HCT116 (cell line): Measurements from ENCODE around the gene GLOD4. TPM values are rescaled to one million over a fixed set of nuclear protein-coding genes. Genes with fewer than 3 reads are reported as not detected.
"Not testable (repeated sequence)": the region's sequence is repeated elsewhere in the genome, so short reads cannot be mapped to it uniquely, and the experiment has no call there.

ENCODE experiments used
- ATAC-seq: fragments of 200-7000 bp; cut with Tn5 transposase; 2 replicates; pipeline ENCODE4 v1.9.1; 2020; ENCODE audit warnings: mild to moderate bottlenecking, moderate library complexity
- BruUV-seq: library from RNA; stranded (reverse); fragments of 400-500 nt; replicated peaks from 2 replicates; lab custom pipeline; 2021; lab: Mats Ljungman, UMichigan
- CTCF ChIA-PET: fragments of 300-600 bp; sonication (Branson Sonifier 250); formaldehyde crosslinking; loops from one replicate; lab custom pipeline; 2021; ENCODE audit warnings: antibody characterized with exemption; lab: Charles Lee
- POLR2A ChIA-PET: fragments of 300-600, 350-600 bp; sonication (Branson Sonifier 250); formaldehyde crosslinking; loops from one replicate; lab custom pipeline; 2021; ENCODE audit warnings: antibody characterized with exemption; lab: Charles Lee
- RAD21 ChIA-PET, 2 experiments: fragments of 300-600 bp; sonication (Branson Sonifier 250); formaldehyde crosslinking; loops; one replicate each; lab custom pipeline; 2023; ENCODE audit warnings: low total read pairs in 2 of 2; ENCODE audit not compliant: uncharacterized antibody in 2 of 2, unreplicated experiment in 2 of 2, low non-redundant PET in 1 of 2; lab: Charles Lee
- DNase-seq: peaks from one replicate; pipeline ENCODE4 v3.0.0-alpha.2; 2010; ENCODE audit warnings: low read depth, low spot score
- H2AFZ ChIP-seq: fragments of 200-600 bp; shearing (Covaris generic), sonication (generic); 2 replicates; pipeline ENCODE4 v1.6.1; 2017; ENCODE audit warnings: low read depth, mixed run types, mixed read lengths, antibody characterized with exemption, low read length; ENCODE audit not compliant: poor library complexity, severe bottlenecking
- H3K27ac ChIP-seq: 2 replicates; pipeline ENCODE4 v1.5.1; 2012; ENCODE audit warnings: low read depth, low read length
- H3K27me3 ChIP-seq: fragments of 200-600 bp; sonication (generic); 2 replicates; pipeline ENCODE4 v1.6.1; 2016; ENCODE audit warnings: mixed run types, low read length, mixed read lengths; ENCODE audit not compliant: insufficient read depth
- H3K36me3 ChIP-seq, 2 experiments: fragments of 200-500 bp in 1 of 2; fragments of 200-600 bp in 1 of 2; sonication (Bioruptor generic) in 1 of 2; sonication (generic) in 1 of 2; 2 replicates each; pipeline versions ENCODE4 v1.5.1 to v1.6.1; 2014 to 2016; ENCODE audit warnings: low read length in 2 of 2, inconsistent platforms in 1 of 2, mixed read lengths in 1 of 2, mixed run types in 1 of 2; ENCODE audit not compliant: insufficient read depth in 2 of 2, control insufficient read depth in 1 of 2
- H3K4me1 ChIP-seq, 2 experiments: fragments of 200-600 bp in 1 of 2; sonication (generic) in 1 of 2; 2 replicates each; pipeline versions ENCODE4 v1.5.1 to v1.6.1; 2012 to 2017; ENCODE audit warnings: low read length in 2 of 2, inconsistent platforms in 1 of 2, mild to moderate bottlenecking in 1 of 2, mixed read lengths in 1 of 2, mixed run types in 1 of 2, moderate library complexity in 1 of 2; ENCODE audit not compliant: insufficient read depth in 2 of 2, control insufficient read depth in 1 of 2
- H3K4me2 ChIP-seq: fragments of 200-600 bp; sonication (generic); 2 replicates; pipeline ENCODE4 v1.6.1; 2017; ENCODE audit warnings: mixed run types, low read length, mixed read lengths
- H3K4me3 ChIP-seq, 2 experiments: fragments of 200-600 bp in 1 of 2; sonication (generic) in 1 of 2; replicated peaks in 1 of 2; 2 replicates each; pipeline ENCODE4 v1.5.1; 2011 to 2016; ENCODE audit warnings: low read length in 2 of 2, control low read depth in 1 of 2, low read depth in 1 of 2, mild to moderate bottlenecking in 1 of 2, mixed read lengths in 1 of 2, mixed run types in 1 of 2
- H3K79me2 ChIP-seq: fragments of 200-600 bp; sonication (generic); 2 replicates; pipeline ENCODE4 v1.6.1; 2017; ENCODE audit warnings: mild to moderate bottlenecking, mixed run types, low read length, moderate library complexity, mixed read lengths; ENCODE audit not compliant: insufficient read depth
- H3K9ac ChIP-seq: fragments of 200-600 bp; sonication (generic); 2 replicates; pipeline ENCODE4 v1.6.1; 2016; ENCODE audit warnings: low read length, mixed read lengths
- H3K9me2 ChIP-seq: fragments of 200-600 bp; sonication (generic), shearing (Covaris generic); 2 replicates; pipeline ENCODE4 v1.6.1; 2017; ENCODE audit warnings: mixed run types, mild to moderate bottlenecking, moderate library complexity; ENCODE audit not compliant: insufficient read depth
- H3K9me3 ChIP-seq, 2 experiments: fragments of 200-500 bp in 1 of 2; fragments of 200-600 bp in 1 of 2; sonication (Bioruptor generic) in 1 of 2; sonication (generic) in 1 of 2; 2 replicates each; pipeline ENCODE4 v1.6.1; 2014 to 2017; ENCODE audit warnings: low read length in 2 of 2, mixed read lengths in 2 of 2, inconsistent platforms in 1 of 2, low read depth in 1 of 2, mild to moderate bottlenecking in 1 of 2, mixed run types in 1 of 2, moderate library complexity in 1 of 2; ENCODE audit not compliant: control insufficient read depth in 1 of 2, insufficient read depth in 1 of 2
- H4K20me1 ChIP-seq: fragments of 200-600 bp; sonication (generic), shearing (Covaris generic); 2 replicates; pipeline ENCODE4 v1.6.1; 2017; ENCODE audit warnings: mixed run types, mild to moderate bottlenecking, moderate library complexity; ENCODE audit not compliant: insufficient read depth
- ELF1 ChIP-seq: IDR thresholded peaks from 2 replicates; pipeline ENCODE4 v1.6.1; 2012; ENCODE audit warnings: low read depth, borderline replicate concordance
- EZH2phosphoT487 ChIP-seq: fragments of 200-600 bp; IDR thresholded peaks from 2 replicates; pipeline ENCODE4 v1.6.1; 2018; ENCODE audit warnings: antibody characterized with exemption, borderline replicate concordance
- intact Hi-C: fragments of 100-400 bp; cut with micrococcal nuclease; formaldehyde crosslinking; loops from 2 replicates; pipeline ENCODE4 v1.10.0; 2022
- total RNA-seq: library from RNA; stranded (reverse); gene quantifications from one replicate; pipeline ENCODE4 v1.2.1, GENCODE V29; 2021; ENCODE audit not compliant: unreplicated experiment
- TF ChIP-seq, protein P1 (sequence below): IDR thresholded peaks from 2 replicates; pipeline ENCODE4 v1.6.1; 2011; ENCODE audit warnings: mild to moderate bottlenecking, low read length, moderate library complexity; ENCODE audit not compliant: insufficient replicate concordance; ENCODE audit errors: extremely low read depth

The GLOD4 gene
- total RNA-seq, 1 experiment from 2014 or later: 80.7 TPM

DNA sequence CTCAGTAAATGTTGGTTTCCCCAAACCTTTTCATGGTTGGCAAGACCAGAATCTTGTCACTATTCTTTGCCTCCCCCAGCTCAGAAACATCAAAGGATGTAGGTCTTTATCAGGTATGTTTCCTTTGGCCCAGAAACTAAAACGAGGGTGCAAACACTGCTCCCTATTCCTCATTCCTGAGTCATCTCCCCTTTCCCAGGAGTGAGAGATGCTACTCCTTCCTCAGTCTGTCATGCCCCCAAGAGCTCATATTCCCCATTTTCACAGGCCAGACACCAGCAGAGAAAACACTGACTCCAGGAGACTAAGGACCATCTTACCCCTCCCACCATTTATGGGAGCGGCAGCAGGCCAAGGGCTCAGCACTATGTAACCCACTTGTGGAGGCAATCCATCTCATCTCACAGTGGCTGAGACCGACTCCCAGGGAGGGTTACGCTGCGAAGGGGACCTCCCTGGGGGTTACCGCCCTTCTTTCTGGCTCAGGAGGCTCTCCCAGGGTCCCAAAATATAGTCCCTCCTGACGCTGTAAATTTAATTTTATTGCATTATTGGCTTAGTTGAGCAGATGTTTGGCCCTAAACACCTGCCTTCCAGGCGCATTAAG lies 31.5 kb downstream of the GLOD4 start (continued):
- TF ChIP-seq, protein P1, sequence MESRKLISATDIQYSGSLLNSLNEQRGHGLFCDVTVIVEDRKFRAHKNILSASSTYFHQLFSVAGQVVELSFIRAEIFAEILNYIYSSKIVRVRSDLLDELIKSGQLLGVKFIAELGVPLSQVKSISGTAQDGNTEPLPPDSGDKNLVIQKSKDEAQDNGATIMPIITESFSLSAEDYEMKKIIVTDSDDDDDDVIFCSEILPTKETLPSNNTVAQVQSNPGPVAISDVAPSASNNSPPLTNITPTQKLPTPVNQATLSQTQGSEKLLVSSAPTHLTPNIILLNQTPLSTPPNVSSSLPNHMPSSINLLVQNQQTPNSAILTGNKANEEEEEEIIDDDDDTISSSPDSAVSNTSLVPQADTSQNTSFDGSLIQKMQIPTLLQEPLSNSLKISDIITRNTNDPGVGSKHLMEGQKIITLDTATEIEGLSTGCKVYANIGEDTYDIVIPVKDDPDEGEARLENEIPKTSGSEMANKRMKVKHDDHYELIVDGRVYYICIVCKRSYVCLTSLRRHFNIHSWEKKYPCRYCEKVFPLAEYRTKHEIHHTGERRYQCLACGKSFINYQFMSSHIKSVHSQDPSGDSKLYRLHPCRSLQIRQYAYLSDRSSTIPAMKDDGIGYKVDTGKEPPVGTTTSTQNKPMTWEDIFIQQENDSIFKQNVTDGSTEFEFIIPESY: no peak
- no peak for TF ChIP-seq ELF1
- TF ChIP-seq EZH2phosphoT487: no peak

- POLR2A ChIA-PET: interaction anchor here (1.2 kb wide), 1 partner anchor 34 kb away, joined by 3 read pairs; no protein-coding TSS in a partner anchor
- H2AFZ ChIP-seq, H3K4me3 ChIP-seq, intact Hi-C loops, H3K27me3 ChIP-seq, ATAC-seq, H3K27ac ChIP-seq, RAD21 ChIA-PET, BruUV-seq, H3K9me2 ChIP-seq, H4K20me1 ChIP-seq, CTCF ChIA-PET, DNase-seq, H3K9me3 ChIP-seq: not testable (repeated sequence)
- H3K36me3 ChIP-seq: peaks cover 33 to 41% of the 10 kb centered on the region in 2 experiments
- peaks cover 72% of the 10 kb centered on the region for H3K79me2 ChIP-seq
- H3K9ac ChIP-seq: 0 out of 2 replicates have a peak overlapping the region, but pooled peaks have one; percentile 9
- H3K4me1 ChIP-seq: peaks cover 12 to 19% of the 10 kb centered on the region in 2 experiments
- H3K4me2 ChIP-seq: peak overlapping the region; percentile 80; the same call in 1 of the 2 replicates
Observed at GRCh38 chr17:749359-749758, 32.7 kb downstream of the GLOD4 start.

- CTCF ChIA-PET, H2AFZ ChIP-seq, H3K9me3 ChIP-seq, H3K27me3 ChIP-seq, POLR2A ChIA-PET, H3K9ac ChIP-seq, RAD21 ChIA-PET, intact Hi-C loops, ATAC-seq, DNase-seq, H3K9me2 ChIP-seq, H3K27ac ChIP-seq, H3K4me2 ChIP-seq, H4K20me1 ChIP-seq, BruUV-seq, H3K4me3 ChIP-seq: not testable (repeated sequence)
- peaks cover 12 to 19% of the 10 kb centered on the region in 2 experiments for H3K4me1 ChIP-seq
- peaks cover 80% of the 10 kb centered on the region for H3K79me2 ChIP-seq
- peaks cover 40 to 49% of the 10 kb centered on the region in 2 experiments for H3K36me3 ChIP-seq
Observed at GRCh38 chr17:748604-749003, 33.5 kb downstream of the GLOD4 start.
